H1 (cell line): ENCODE results near the gene OSBPL6. TPM values are rescaled to one million over a fixed set of nuclear protein-coding genes. Genes with fewer than 3 reads are reported as not detected.

Source experiments
- CHD2 ChIP-seq: IDR thresholded peaks from 2 replicates; pipeline ENCODE4 v1.6.1; 2012; ENCODE audit warnings: low read length, improper control_type of control experiment
- CHD7 ChIP-seq: fragments of 300-600 bp; sonication (generic); IDR thresholded peaks from 2 replicates; pipeline ENCODE4 v1.7.1; 2012; ENCODE audit warnings: low read length, moderate library complexity, mild to moderate bottlenecking, inconsistent platforms; ENCODE audit not compliant: insufficient replicate concordance
- FOSL1 ChIP-seq: IDR thresholded peaks from 2 replicates; pipeline ENCODE4 v1.6.1; 2011; ENCODE audit warnings: mild to moderate bottlenecking, low read depth, low read length, moderate library complexity; ENCODE audit not compliant: insufficient read depth
- HDAC2 ChIP-seq, 2 experiments: fragments of 300-600 bp in 1 of 2; sonication (generic) in 1 of 2; IDR thresholded peaks; 2 replicates each; pipeline ENCODE4 v1.6.1; 2011 to 2012; ENCODE audit warnings: low read depth in 2 of 2, low read length in 2 of 2, mild to moderate bottlenecking in 2 of 2, moderate library complexity in 2 of 2, borderline replicate concordance in 1 of 2, inconsistent platforms in 1 of 2
- KDM5A ChIP-seq: fragments of 200-600 bp; IDR thresholded peaks from 2 replicates; pipeline ENCODE4 v1.7.1; 2012; ENCODE audit warnings: mild to moderate bottlenecking, low read length, inconsistent platforms, mixed read lengths
- NANOG ChIP-seq: IDR thresholded peaks from 2 replicates; pipeline ENCODE4 v1.6.1; 2011; ENCODE audit warnings: low read length, low read depth, mild to moderate bottlenecking, inconsistent platforms; ENCODE audit not compliant: insufficient read depth, poor library complexity, severe bottlenecking
- RXRA ChIP-seq: IDR thresholded peaks from 2 replicates; pipeline ENCODE4 v1.6.1; 2011; ENCODE audit warnings: low read depth, mild to moderate bottlenecking, low read length, moderate library complexity; ENCODE audit not compliant: insufficient read depth
- polyA plus RNA-seq, 7 experiments: library from polyadenylated mRNA; depleted of rRNA in 3 of 7; stranded (reverse) in 5 of 7; unstranded in 2 of 7; fragments of >200 nt in 5 of 7; fragments of 200-250 nt in 2 of 7; gene quantifications; 1 replicate in 5 of 7; 2 replicates in 1 of 7; 4 replicates in 1 of 7; pipeline versions ENCODE4 v1.2.1 to v1.2.3, GENCODE V29; 2011 to 2013; ENCODE audit warnings: missing spikeins in 2 of 7, mixed read lengths in 2 of 7
- total RNA-seq: library from RNA; stranded (reverse); fragmentation: NEBNext Ultra II Directional; extraction: Animal tissue kit (Norgen Biotek cat#: 25700); gene quantifications from 2 replicates; pipeline ENCODE4 v1.2.1, GENCODE V29; 2021

The OSBPL6 gene
- total and polyA plus RNA-seq, 2 of the 8 experiments (the other 6 are each of a cell fraction or from before 2014, with no cell fraction given) = 1.7 to 5.6 TPM

- no peak for TF ChIP-seq CHD7
- no peak for TF ChIP-seq CHD2
- no peak for TF ChIP-seq RXRA
- TF ChIP-seq FOSL1 = no peak
- no peak for TF ChIP-seq NANOG
- TF ChIP-seq HDAC2 (IDR thresholded peaks at IDR 0.05; ENCODE audit: borderline replicate concordance in 1 of 2, low read depth in 2 of 2, low read length in 2 of 2) = no peak
- no peak for TF ChIP-seq KDM5A
Observed at GRCh38 chr2:178225006-178225805, 30.9 kb downstream of the OSBPL6 start (continued).
